Measurements from ENCODE around the gene OVCA2. TPM values are rescaled to one million over a fixed set of nuclear protein-coding genes. Genes with fewer than 3 reads are reported as not detected.
A peak's percentile ranks its signal among the peaks of the same experiment; 100 is the strongest.

OVCA2 gene
- total and polyA plus RNA-seq, 3 donors from 2014 or later, result 46.3 to 55.1 (median 46.3) TPM

- Histone ChIP-seq H3K36me3 (ENCODE audit: low read depth, missing control alignments) (no peaks in the 10 kb centered on the region), H3K27me3 (no peaks in the 10 kb centered on the region), H3K4me3 (no peak overlapping the region), H3K27ac (no peak overlapping the region), H3K9me3 (no peaks in the 10 kb centered on the region), H3K4me1 (peaks cover 13% of the 10 kb centered on the region)
- TF ChIP-seq CTCF (IDR thresholded peaks at IDR 0.05) (no peak), POLR2A (IDR thresholded peaks at IDR 0.05) (no peak)
- intact Hi-C loops (cut with DNase I; ENCODE audit: low total_unique reads), result loop anchor here (5.0 kb wide), 1 partner anchor 300 kb away; no protein-coding TSS in a partner anchor
- WGBS, 2 donors, result 34 to 48% methylated on average over 14 of the region's 14 CpGs
- no peak for DNase-seq
Observed at GRCh38 chr17:2051933-2052559, 10.2 kb downstream of the OVCA2 start.

- intact Hi-C loops (cut with DNase I; ENCODE audit: low total_unique reads), result loop anchor here (2.0 to 5.0 kb wide), 2 partner anchors 191 to 299 kb away; no protein-coding TSS in a partner anchor
Observed at GRCh38 chr17:2053380-2054261, 11.8 kb downstream of the OVCA2 start.

GRCh38 chr17:2054262-2054511 lies 12.4 kb downstream of the OVCA2 start:
- TF ChIP-seq CTCF (IDR thresholded peaks at IDR 0.05) (no peak), POLR2A (IDR thresholded peaks at IDR 0.05) (no peak)
- intact Hi-C loops (cut with DNase I; ENCODE audit: low total_unique reads), result loop anchor here (2.0 to 5.0 kb wide), 2 partner anchors 191 to 298 kb away; no protein-coding TSS in a partner anchor
- peaks cover 13% of the 10 kb centered on the region for H3K4me1 ChIP-seq

More at GRCh38 chr17:2053380-2054261, 11.8 kb downstream of the OVCA2 start:
- H3K27ac ChIP-seq, result peak overlapping the region; percentile 22 to 68
- peaks cover 13% of the 10 kb centered on the region for H3K4me1 ChIP-seq
- WGBS, 2 donors, result 26 to 32% methylated on average over 16 to 57 of the region's 84 CpGs
- H3K27me3 ChIP-seq, result no peaks in the 10 kb centered on the region
- peak; percentile 36 to 50 (median 39) for TF ChIP-seq CTCF (IDR thresholded peaks at IDR 0.05)
- TF ChIP-seq POLR2A (IDR thresholded peaks at IDR 0.05), result no peak
- DNase-seq, result peak; percentile 78
- no peaks in the 10 kb centered on the region for H3K36me3 ChIP-seq (ENCODE audit: low read depth, missing control alignments)
- no peaks in the 10 kb centered on the region for H3K9me3 ChIP-seq
- peak overlapping the region; percentile 66 to 81 for H3K4me3 ChIP-seq

GRCh38 chr17:2054512-2055291 lies 12.9 kb downstream of the OVCA2 start, which contains the start of gene HIC1:
HIC1 (plus strand) TSS chr17:2055103; CDS start chr17:2056691, 1,588 bp downstream.
- Histone ChIP-seq H3K9me3 (no peaks in the 10 kb centered on the region), H3K27me3 (no peaks in the 10 kb centered on the region), H3K4me3 (peak within 1 kb of the TSS; percentile 66 to 81), H3K4me1 (peaks cover 16% of the 10 kb centered on the region), H3K27ac (peak within 1 kb of the TSS; percentile 88 to 92), H3K36me3 (ENCODE audit: low read depth, missing control alignments) (no peaks in the 10 kb centered on the region)
- peak; percentile 84 for DNase-seq
- WGBS, 2 donors, result 4% methylated on average over 55 of the region's 72 CpGs; no CpG with 5 or more reads in 1 of the 2 donors
- intact Hi-C loops (cut with DNase I; ENCODE audit: low total_unique reads), result loop anchor here (2.0 to 5.0 kb wide), 2 partner anchors 190 to 298 kb away; no protein-coding TSS in a partner anchor
- TF ChIP-seq POLR2A (IDR thresholded peaks at IDR 0.05), result peak; percentile 16
- peak; percentile 95 to 99 (median 96) for TF ChIP-seq CTCF (IDR thresholded peaks at IDR 0.05)

More at GRCh38 chr17:2054262-2054511, 12.4 kb downstream of the OVCA2 start:
- H3K36me3 ChIP-seq (ENCODE audit: low read depth, missing control alignments), result no peaks in the 10 kb centered on the region
- H3K27ac ChIP-seq, result peak overlapping the region; percentile 22 to 68
- WGBS, 2 donors, result 12% methylated on average over 16 of the region's 16 CpGs; no CpG with 5 or more reads in 1 of the 2 donors
- peak overlapping the region; percentile 66 to 81 for H3K4me3 ChIP-seq
- H3K9me3 ChIP-seq, result no peaks in the 10 kb centered on the region
- no peaks in the 10 kb centered on the region for H3K27me3 ChIP-seq
- DNase-seq, result no peak

Data from testis (tissue), 3 donors.